ENCODE results near the gene EPN2.
"Not testable (repeated sequence)": the region's sequence is repeated elsewhere in the genome, so short reads cannot be mapped to it uniquely, and the experiment has no call there.

DNA sequence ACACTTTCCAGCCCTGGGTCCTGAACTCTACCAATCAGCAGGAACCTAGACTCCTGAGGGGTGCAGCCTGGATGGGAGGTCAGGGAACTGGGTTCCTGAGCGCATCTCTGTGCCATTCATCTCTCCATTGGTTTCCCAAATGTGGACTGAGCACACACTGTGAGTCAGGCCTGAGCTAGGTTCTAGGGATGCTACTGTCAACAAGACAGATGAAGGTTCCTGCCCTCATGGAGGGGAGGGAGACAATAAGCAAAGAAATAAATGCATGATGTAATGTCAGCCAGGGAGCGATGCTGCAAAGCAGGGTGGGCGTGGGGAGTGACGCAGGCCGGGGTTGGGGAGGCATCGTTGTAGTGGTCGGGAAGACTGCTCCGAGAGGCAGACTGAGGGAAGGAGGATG is 17.0 kb upstream of the EPN2 start:
- TF ChIP-seq, protein P1, sequence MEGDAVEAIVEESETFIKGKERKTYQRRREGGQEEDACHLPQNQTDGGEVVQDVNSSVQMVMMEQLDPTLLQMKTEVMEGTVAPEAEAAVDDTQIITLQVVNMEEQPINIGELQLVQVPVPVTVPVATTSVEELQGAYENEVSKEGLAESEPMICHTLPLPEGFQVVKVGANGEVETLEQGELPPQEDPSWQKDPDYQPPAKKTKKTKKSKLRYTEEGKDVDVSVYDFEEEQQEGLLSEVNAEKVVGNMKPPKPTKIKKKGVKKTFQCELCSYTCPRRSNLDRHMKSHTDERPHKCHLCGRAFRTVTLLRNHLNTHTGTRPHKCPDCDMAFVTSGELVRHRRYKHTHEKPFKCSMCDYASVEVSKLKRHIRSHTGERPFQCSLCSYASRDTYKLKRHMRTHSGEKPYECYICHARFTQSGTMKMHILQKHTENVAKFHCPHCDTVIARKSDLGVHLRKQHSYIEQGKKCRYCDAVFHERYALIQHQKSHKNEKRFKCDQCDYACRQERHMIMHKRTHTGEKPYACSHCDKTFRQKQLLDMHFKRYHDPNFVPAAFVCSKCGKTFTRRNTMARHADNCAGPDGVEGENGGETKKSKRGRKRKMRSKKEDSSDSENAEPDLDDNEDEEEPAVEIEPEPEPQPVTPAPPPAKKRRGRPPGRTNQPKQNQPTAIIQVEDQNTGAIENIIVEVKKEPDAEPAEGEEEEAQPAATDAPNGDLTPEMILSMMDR (IDR thresholded peaks at IDR 0.05 in 4 of 5, conservative IDR thresholded peaks at IDR 0.05 in 1 of 5), result not testable (repeated sequence)
- TF ChIP-seq POLR2A (IDR thresholded peaks at IDR 0.05), result not testable (repeated sequence)
